Measurements from ENCODE around the gene NUFIP2.
"Not testable (repeated sequence)": the region's sequence is repeated elsewhere in the genome, so short reads cannot be mapped to it uniquely, and the experiment has no call there.

Gene NUFIP2

DNA sequence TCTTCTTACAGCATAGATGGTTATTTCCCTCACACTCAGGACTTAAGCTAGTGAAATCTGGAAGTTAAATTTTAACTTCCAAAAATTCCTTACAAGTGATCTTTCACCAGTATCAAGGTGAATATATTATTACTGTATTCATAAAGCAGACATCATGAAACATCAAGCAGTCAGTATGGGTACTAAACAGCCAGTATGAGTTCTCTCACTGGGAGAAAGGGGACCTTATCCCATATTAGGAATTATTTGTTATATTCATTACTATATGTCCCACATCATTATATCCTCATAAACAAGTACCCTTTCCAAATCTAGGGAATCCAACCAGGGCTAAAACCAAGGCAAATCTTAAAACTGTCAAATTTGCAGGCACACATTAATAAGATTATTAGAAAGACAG lies 15.3 kb downstream of the NUFIP2 start:
- DNase-seq (ENCODE audit: low read depth) = no peak

- DNase-seq (ENCODE audit: low read depth) = no peak
These were observed 20.0 kb downstream of the NUFIP2 start for GRCh38 chr17:29273924-29274323.

DNA sequence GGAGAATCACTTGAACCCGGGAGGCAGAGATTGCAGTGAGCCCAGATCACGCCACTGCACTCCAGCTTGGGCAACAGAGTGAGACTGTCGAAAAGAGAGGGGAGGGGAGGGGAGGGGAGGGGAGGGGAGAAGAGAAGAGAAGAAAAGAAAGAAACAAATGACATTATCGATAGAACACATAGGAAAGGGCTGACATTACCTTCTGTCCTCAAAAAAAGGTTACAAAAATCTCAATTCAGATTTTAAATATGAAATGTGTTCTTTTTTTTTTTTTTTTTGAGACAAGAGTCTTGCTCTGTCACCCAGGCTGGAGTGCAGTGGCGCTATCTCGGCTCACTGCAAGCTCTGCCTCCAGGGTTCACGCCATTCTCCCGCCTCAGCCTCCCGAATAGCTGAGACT lies 22.0 kb downstream of the NUFIP2 start:
- DNase-seq (ENCODE audit: low read depth) = not testable (repeated sequence)

DNA sequence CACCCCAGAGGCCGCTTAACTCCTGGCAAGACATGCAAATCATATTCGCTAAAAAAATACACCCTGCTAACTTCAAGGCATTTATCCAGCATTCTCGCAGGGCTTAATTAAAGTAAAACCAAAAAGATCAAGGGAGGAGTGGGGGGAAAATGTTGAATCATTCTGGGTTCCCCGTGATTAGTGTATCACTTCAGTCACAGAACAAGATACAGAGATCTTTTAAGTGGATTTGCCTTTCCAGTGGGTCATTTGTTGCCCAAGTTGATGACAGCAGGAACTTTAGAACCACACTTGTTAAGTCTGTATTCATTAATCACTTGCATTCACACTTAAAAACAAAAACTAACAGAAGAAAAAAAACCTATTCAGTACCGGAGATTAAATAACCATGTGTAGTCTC lies 30.0 kb downstream of the NUFIP2 start:
- no peak for DNase-seq (ENCODE audit: low read depth)

DNA sequence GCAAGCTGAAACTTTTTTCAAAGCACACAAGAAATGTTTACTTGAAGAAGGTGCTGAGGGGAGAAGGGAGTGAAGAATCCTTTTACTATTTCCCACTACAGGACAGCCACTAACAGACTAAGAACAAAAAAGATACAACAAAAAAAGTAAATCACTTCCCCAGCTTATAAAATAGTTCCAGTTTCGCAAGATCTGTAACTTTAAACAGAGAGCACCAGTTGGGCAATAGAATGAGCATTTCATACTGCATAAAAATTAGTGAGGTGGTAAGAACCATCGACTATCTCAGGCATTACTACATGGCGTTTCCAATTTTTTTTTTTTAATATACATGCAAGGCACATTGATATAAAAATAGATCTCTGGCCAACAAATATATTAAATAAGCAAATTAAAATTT lies 36.2 kb downstream of the NUFIP2 start:
- DNase-seq (ENCODE audit: low read depth) = no peak

GRCh38 chr17:29256735-29257466 lies 37.0 kb downstream of the NUFIP2 start:
- DNase-seq (ENCODE audit: low read depth) = no peak

GRCh38 chr17:29255926-29256522 lies 37.9 kb downstream of the NUFIP2 start:
- DNase-seq (ENCODE audit: low read depth) = no peak

- DNase-seq (ENCODE audit: low read depth) = no peak
These were observed 40.9 kb downstream of the NUFIP2 start for GRCh38 chr17:29253037-29253436.

DNA sequence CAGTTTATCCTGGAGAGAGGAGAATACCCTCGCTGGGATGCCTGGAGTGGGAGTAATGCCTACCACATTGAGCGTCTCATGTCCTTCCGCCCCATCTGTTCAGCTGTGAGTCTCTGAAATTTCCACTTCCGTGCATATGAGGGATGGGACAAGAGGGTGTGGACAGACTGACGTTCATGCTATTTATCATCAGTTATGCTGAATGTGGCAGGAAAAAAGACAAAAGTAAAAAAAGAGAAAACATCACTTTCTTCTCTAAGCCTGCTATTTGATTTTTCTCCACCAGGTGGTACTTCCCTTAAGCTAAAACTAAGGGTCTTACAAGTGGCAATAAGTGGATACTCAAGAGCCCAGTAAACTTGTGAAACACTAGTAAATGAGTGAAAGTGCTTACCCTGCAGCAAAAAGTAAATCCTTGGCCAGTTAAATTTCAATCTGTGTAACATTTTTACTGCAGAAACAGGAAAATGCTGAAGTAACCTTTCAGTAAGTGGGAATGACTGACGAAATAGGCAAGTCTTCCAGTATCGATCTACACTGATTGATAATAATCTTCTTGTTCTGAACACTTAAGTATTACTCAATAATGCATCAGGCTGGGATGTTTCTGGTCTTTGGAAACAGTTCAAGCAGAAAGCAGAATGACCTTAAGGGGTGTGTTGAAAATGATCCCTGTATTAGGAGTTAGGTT lies 41.7 kb downstream of the NUFIP2 start:
- no peak for DNase-seq (ENCODE audit: low read depth)

- DNase-seq (ENCODE audit: low read depth) = no peak
These were observed 42.8 kb downstream of the NUFIP2 start for GRCh38 chr17:29251184-29251583.

GRCh38 chr17:29250666-29251065 lies 43.3 kb downstream of the NUFIP2 start:
- DNase-seq (ENCODE audit: low read depth) = no peak

- DNase-seq (ENCODE audit: low read depth) = no peak
These were observed 45.1 kb downstream of the NUFIP2 start for GRCh38 chr17:29248845-29249244.

- no peak for DNase-seq (ENCODE audit: low read depth)
These were observed 46.7 kb downstream of the NUFIP2 start for GRCh38 chr17:29247219-29247618.

- DNase-seq (ENCODE audit: low read depth) = no peak
These were observed 47.3 kb downstream of the NUFIP2 start, which contains the start of gene CRYBA1 for GRCh38 chr17:29246628-29247027. Gene CRYBA1 (plus strand): TSS chr17:29246859. CDS start chr17:29246864, 5 bp downstream.

DNA sequence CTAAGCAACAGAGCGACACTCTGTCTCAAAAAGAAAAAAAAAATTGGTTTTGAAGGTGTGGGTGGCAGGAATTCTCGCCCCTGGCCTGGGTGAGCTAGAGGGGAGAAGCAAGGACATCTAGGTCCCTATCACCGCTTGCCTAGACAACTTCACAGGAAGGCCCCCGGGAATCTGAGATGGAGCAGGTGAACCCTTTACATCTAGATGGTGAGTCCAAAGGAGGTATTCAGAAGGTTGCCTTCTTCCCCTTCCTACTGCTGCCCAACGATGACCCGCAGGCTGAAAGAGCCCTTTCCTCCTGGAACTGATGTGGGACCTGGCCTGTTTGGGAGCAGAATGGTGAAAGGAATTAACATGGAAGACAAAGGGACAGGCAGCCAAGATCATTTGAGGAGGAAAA lies 48.5 kb downstream of the NUFIP2 start:
- DNase-seq (ENCODE audit: low read depth) = no peak

DNA sequence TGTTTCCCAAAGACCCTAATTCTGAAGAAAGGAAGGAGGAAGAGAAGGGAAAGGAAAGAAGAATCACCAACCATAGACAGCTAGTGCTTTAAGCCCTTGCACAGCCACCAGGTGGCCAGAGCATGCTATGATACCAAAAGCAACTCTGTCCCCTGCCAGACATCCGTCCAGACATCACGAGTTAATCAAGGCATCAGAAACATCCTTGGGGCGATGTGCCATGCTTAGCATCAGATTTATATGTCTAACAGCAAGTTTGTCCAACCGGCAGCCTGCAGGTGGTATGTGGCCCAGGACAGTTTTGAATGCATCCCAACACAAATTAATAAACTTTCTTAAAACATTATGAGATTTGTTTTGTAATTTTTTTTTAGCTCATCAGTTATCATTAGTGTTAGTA lies 50.2 kb downstream of the NUFIP2 start:
- no peak for DNase-seq (ENCODE audit: low read depth)

DNA sequence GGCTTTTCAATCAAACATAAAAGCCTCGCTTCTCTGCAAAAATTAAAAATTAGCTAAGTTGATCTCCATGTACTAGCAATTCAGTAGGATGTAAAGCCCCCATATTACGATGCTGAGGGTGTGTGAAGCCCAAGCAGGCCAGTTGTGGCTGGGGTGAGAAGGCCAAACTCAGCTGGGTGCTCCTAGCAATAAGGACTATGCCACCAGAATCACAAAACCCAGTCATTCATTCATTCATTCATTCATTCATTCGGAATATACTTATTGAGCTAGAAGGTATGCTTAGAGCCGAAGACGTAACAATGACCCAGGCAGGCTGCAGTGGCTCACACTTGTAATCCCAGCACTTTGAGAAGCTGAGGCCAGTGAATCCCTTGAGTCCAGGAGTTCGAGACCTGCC lies 51.2 kb downstream of the NUFIP2 start:
- no peak for DNase-seq (ENCODE audit: low read depth)

- DNase-seq (ENCODE audit: low read depth) = no peak
These were observed 51.9 kb downstream of the NUFIP2 start for GRCh38 chr17:29242051-29242450.

DNA sequence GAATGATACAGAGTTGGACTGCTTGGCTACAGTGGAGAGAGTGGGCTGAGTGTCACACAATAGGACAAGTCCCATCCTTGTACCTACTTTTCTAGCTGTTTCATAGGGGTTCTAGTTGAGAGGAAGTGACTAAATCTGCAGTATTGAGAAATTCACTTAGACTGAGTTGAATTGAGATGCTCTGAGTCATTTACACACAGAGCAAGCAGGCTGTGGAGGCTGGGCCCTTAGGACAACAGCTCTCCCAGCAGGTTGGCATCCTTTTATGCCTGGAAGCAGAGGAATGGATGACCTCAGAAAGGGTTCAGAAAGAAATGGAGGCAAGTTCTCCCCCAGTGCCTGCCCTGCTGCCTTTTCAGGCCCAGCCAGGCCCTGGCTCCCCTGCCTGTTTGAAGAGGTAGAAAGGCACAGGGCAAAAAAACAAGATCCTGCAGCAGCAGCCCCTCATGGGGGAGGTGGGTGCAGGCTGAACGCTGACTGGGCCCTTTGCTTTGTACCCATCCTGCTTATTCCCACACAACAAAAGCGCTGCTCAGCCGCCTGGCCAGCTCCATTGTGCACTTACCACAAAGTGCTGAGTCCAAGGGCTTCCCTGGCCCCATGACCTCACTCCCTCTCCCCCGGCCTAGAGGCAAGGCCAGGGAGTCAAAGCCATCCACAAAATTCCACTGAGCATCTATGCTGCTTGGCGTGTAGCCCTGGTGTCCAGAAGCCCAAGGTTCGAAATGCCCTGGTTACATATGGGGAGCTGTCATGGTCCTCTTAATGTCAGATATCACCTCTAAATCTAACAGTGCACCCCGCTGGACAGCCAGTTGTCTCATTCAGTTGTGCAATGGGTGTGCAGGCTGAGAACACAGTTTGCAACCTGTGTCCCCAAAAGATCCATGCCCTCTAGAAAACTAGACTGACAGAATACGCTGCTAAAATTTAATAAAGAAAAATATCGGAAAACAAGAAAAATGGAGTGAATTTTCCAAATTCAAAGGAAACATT lies 52.7 kb downstream of the NUFIP2 start:
- DNase-seq (ENCODE audit: low read depth) = peak; percentile 95

DNA sequence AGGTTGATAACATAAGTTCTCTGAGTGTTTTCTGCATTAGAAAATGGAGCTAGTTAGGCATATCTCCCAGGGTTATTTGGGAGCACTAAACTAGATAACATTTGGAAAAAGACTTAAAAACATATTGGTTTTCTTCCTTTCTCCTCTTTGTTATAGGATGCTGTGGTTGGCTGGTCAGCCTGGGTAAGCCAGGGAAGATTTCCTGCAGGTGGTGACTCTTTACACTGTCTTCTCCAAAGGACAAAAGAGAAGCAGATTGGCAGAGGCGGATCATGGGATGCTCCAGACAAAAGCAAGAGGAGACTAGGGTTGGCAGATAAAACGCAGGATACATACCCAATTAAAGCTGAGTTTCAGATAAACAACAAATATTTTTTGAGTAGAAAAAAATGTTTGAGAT lies 53.5 kb downstream of the NUFIP2 start:
- no peak for DNase-seq (ENCODE audit: low read depth)

DNA sequence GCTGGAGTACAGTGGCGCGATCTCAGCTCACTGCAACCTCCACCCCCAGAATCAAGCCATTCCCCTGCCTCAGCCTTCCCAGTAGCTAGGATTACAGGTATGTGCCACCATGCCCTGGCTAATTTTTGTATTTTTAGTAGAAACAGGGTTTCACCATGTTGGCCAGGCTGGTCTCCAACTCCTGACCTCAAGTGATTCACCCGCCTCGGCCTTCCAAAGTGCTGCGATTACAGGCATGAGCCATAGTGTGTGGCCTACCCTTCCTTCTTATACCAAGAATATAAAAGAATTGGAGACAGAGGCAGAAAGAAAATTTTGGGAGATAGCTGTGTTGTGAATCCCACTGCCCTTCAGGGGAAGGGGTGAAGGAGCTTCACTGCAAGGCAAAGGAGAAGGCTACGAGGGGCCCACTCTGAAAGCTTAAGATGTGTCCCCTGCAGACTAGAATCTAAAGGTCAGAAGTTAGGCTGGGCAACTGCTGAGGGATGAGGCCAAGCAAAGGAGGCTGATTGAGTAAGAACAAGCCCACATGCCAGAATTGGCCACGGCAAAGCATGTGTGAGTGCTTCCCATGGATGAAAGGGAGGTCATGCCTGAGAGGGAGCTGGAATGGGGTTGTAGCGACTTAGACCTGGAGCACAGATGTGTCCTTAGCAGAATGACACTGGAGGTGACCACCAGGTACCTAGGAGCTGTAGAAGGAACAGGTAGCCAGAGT lies 55.7 kb downstream of the NUFIP2 start:
- no peak for DNase-seq (ENCODE audit: low read depth)
